Thyroid gland (tissue), 4 donors: ENCODE results near the gene GPRIN3. TPM values are rescaled to one million over a fixed set of nuclear protein-coding genes. Genes with fewer than 3 reads are reported as not detected.
"Not testable (repeated sequence)": the region's sequence is repeated elsewhere in the genome, so short reads cannot be mapped to it uniquely, and the experiment has no call there.

ENCODE experiments used
- DNase-seq, 2 donors: peaks; one replicate each; pipeline ENCODE4 v3.0.0-alpha.2; 2019
- H3K27ac ChIP-seq, 3 donors: fragments of 200-600 bp; sonication (generic); 1 replicate in 2 of 3; 2 replicates in 1 of 3; pipeline ENCODE4 v1.5.1; 2016 to 2019; ENCODE audit warnings: mild to moderate bottlenecking in 1 of 3, moderate library complexity in 1 of 3
- H3K27me3 ChIP-seq: fragments of 200-600 bp; sonication (generic); one replicate; pipeline ENCODE4 v1.5.1; 2019
- H3K36me3 ChIP-seq, 2 donors: fragments of 200-600 bp; sonication (generic); one replicate each; pipeline ENCODE4 v1.5.1; 2016 to 2019
- H3K4me1 ChIP-seq, 2 donors: fragments of 200-600 bp; sonication (generic); one replicate each; pipeline ENCODE4 v1.5.1; 2017 to 2019
- H3K4me3 ChIP-seq, 3 donors: fragments of 200-600 bp; sonication (generic); replicated peaks in 1 of 3; 1 replicate in 2 of 3; 2 replicates in 1 of 3; pipeline ENCODE4 v1.5.1; 2016; ENCODE audit warnings: mild to moderate bottlenecking in 1 of 3
- H3K9me3 ChIP-seq: fragments of 200-600 bp; sonication (generic); one replicate; pipeline ENCODE4 v1.5.1; 2017
- POLR2A ChIP-seq, 2 donors: fragments of 450-650 bp; IDR thresholded peaks; one replicate each; pipeline ENCODE4 v1.6.1; 2017; ENCODE audit warnings: antibody characterized with exemption in 2 of 2, mild to moderate bottlenecking in 2 of 2, moderate library complexity in 1 of 2
- WGBS, 2 donors: methylation state at CpG; one replicate each; pipeline ENCODE4 v1.1.5; 2017; 5-methylcytosine and 5-hydroxymethylcytosine counted together
- intact Hi-C: fragments of 100-400 bp; cut with DNase I; formaldehyde crosslinking; loops from one replicate; pipeline ENCODE4 v1.15.1; 2023
- total RNA-seq, 4 donors: library from RNA; depleted of rRNA; stranded (reverse); fragments of >200 nt; gene quantifications; one replicate each; pipeline ENCODE4 v1.2.3, GENCODE V29; 2016
- TF ChIP-seq, protein P1 (sequence below), 6 experiments: fragments of 200-600 bp in 3 of 6; fragments of 450-650 bp in 3 of 6; sonication (generic) in 3 of 6; IDR thresholded peaks; one replicate each; pipeline ENCODE4 v1.5.1; 2016 to 2019; ENCODE audit warnings: antibody characterized with exemption in 6 of 6, mild to moderate bottlenecking in 2 of 6, inconsistent platforms in 1 of 6, moderate library complexity in 1 of 6

GPRIN3 gene
- total RNA-seq, 4 donors from 2014 or later, result 1.2 to 7.5 (median 4.0) TPM

DNA sequence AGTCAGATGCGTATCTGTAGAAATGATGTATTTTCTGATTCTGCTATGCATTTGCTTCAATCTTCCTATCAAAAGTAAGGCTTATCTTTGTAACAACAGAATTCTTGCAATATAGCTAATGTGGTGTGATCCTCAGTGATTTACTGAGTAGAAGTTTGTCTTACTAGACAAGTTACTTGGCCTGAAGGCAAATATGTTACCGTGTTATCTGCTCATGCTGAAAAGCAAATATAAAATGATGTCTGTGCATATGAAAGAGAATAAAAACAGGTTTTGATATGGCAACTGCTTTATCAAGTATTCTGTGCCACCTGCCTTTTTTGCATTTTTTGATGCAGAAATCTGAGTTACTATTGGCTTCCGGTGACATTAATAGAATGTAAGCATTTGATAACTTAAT lies 103.7 kb downstream of the GPRIN3 start:
- Histone ChIP-seq H3K9me3 (no peaks in the 10 kb centered on the region), H3K27ac (no peak overlapping the region), H3K4me1 (no peaks in the 10 kb centered on the region), H3K4me3 (no peak overlapping the region), H3K27me3 (no peaks in the 10 kb centered on the region), H3K36me3 (no peaks in the 10 kb centered on the region)
- TF ChIP-seq POLR2A (IDR thresholded peaks at IDR 0.05), result no peak
- TF ChIP-seq, protein P1, sequence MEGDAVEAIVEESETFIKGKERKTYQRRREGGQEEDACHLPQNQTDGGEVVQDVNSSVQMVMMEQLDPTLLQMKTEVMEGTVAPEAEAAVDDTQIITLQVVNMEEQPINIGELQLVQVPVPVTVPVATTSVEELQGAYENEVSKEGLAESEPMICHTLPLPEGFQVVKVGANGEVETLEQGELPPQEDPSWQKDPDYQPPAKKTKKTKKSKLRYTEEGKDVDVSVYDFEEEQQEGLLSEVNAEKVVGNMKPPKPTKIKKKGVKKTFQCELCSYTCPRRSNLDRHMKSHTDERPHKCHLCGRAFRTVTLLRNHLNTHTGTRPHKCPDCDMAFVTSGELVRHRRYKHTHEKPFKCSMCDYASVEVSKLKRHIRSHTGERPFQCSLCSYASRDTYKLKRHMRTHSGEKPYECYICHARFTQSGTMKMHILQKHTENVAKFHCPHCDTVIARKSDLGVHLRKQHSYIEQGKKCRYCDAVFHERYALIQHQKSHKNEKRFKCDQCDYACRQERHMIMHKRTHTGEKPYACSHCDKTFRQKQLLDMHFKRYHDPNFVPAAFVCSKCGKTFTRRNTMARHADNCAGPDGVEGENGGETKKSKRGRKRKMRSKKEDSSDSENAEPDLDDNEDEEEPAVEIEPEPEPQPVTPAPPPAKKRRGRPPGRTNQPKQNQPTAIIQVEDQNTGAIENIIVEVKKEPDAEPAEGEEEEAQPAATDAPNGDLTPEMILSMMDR (IDR thresholded peaks at IDR 0.05), result no peak
- intact Hi-C loops, result no loop called here
- 91 to 92% methylated on average over 3 of the region's 3 CpGs for WGBS, 2 donors
- no peak for DNase-seq

DNA sequence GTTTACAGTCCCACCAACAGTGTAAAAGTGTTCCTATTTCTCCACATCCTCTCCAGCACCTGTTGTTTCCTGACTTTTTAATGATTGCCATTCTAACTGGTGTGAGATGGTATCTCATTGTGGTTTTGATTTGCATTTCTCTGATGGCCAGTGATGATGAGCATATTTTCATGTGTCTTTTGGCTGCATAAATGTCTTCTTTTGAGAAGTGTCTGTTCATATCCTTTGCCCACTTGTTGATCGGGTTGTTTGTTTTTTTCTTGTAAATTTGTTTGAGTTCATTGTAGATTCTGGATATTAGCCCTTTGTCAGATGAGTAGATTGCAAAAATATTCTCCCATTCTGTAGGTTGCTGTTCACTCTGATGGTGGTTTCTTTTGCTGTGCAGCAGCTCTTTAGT lies 108.2 kb downstream of the GPRIN3 start:
- H3K27ac ChIP-seq, H3K4me3 ChIP-seq, H3K36me3 ChIP-seq, DNase-seq, intact Hi-C loops, H3K9me3 ChIP-seq, H3K4me1 ChIP-seq, H3K27me3 ChIP-seq: not testable (repeated sequence)
- WGBS, 2 donors, result 87 to 100% methylated on average over 1 of the region's 1 CpG

DNA sequence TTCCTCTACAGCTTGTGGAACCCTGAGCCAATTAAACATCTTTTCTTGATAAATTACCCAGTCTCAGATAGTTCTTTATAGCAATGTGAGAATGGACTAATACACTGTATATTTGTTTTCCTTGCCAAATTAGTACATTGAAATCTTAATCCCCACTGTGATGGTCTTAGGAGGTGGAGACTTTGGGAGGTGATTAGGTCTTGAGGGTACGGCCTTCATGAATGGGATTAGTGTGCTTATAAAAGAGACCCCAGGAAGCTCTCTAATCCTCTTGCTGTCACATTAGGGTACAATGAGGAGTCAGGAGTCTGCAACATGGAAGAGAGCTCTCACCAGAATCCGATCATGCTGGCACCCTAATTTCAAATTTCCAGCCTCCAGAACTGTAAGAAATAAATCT lies 109.7 kb downstream of the GPRIN3 start:
- Histone ChIP-seq H3K27me3 (no peaks in the 10 kb centered on the region), H3K4me1 (no peaks in the 10 kb centered on the region), H3K9me3 (no peaks in the 10 kb centered on the region), H3K27ac (no peak overlapping the region), H3K36me3 (no peaks in the 10 kb centered on the region), H3K4me3 (no peak overlapping the region)
- intact Hi-C loops, result no loop called here
- DNase-seq, result no peak
- TF ChIP-seq, protein P1 (IDR thresholded peaks at IDR 0.05), result no peak
- TF ChIP-seq POLR2A (IDR thresholded peaks at IDR 0.05), result no peak
- WGBS, 2 donors, result 94 to 95% methylated on average over 2 of the region's 2 CpGs

DNA sequence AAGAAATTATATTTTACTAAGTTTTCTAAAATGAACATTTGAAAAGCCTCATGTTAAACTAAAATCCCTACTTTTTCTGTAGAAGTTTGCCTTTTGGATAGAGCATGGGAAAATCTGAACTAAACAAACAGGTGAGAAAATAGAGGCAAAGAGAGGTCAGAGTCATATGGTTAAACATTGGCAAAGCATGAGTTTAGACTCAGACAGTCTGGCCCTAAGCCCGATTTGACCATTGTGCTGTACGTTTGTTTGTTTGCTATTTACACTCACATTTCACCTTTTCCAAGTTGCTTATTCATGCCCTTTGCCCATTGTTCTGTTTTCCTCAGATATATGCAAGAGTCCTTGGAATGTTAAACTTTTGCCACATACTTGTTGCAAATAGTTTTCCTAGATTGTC lies 110.9 kb downstream of the GPRIN3 start:
- H3K4me1 ChIP-seq, result no peaks in the 10 kb centered on the region
- no peak overlapping the region for H3K27ac ChIP-seq
- 17 to 35% methylated on average over 2 of the region's 2 CpGs for WGBS, 2 donors
- intact Hi-C loops, result no loop called here
- no peaks in the 10 kb centered on the region for H3K36me3 ChIP-seq
- no peaks in the 10 kb centered on the region for H3K27me3 ChIP-seq
- no peaks in the 10 kb centered on the region for H3K9me3 ChIP-seq
- H3K4me3 ChIP-seq, result no peak overlapping the region
- TF ChIP-seq, protein P1 (IDR thresholded peaks at IDR 0.05), result no peak
- no peak for TF ChIP-seq POLR2A (IDR thresholded peaks at IDR 0.05)
- DNase-seq, result no peak

DNA sequence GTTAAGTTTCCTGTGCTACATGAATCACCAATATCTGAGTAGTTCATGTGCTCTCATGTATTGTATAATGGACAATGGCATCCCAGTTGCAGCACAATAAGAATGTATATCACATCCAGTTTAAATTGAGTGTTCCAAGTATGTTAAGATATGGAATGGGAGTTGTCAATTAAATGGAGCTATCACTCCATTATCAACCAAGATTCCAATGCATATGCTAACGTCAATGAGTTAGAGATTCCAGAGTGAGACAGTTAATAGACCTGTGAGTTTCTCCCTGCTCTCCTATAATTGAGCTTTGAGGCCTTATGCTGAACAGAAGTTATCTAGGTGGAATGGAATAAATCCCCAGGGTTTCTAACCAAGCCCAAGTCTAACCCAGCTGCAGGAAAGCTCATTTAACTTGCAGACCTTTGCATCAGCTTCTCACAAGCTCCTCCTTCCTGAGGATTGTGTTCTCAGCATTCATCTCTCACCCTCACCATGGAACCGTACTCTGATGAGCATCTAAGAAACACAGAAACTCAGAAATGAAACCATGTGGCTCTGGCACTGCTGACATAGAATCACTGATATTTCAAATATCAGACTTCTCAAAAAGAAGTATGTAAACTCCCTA lies 111.4 kb downstream of the GPRIN3 start:
- no peaks in the 10 kb centered on the region for H3K36me3 ChIP-seq
- no peaks in the 10 kb centered on the region for H3K4me1 ChIP-seq
- H3K27ac ChIP-seq, result no peak overlapping the region
- intact Hi-C loops, result no loop called here
- no peak for DNase-seq
- no peaks in the 10 kb centered on the region for H3K27me3 ChIP-seq
- TF ChIP-seq, protein P1 (IDR thresholded peaks at IDR 0.05), result no peak
- TF ChIP-seq POLR2A (IDR thresholded peaks at IDR 0.05), result no peak
- WGBS, 2 donors, result 65 to 68% methylated on average over 2 of the region's 2 CpGs
- no peaks in the 10 kb centered on the region for H3K9me3 ChIP-seq
- no peak overlapping the region for H3K4me3 ChIP-seq

DNA sequence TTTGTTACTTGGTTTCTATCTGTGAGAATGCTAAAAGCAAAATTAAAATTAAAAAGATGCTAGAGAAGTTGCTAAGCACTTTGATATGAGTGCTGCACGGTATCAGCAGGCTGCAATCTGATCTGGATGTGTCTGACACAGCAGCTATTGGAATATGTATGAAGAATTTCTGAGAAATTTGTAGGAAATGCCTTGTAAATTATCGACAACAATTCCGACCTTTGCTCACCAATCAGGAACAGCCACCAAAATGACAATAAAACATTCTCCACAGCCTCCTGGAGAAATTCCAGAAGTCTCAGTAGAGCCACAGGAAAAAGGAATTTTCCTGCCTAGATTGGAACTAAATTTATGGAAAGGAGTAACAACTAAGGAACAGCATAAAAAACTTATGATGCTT lies 113.8 kb downstream of the GPRIN3 start:
- Histone ChIP-seq H3K27ac (no peak overlapping the region), H3K27me3 (no peaks in the 10 kb centered on the region), H3K9me3 (no peaks in the 10 kb centered on the region), H3K36me3 (no peaks in the 10 kb centered on the region), H3K4me1 (no peaks in the 10 kb centered on the region), H3K4me3 (no peak overlapping the region)
- intact Hi-C loops, result no loop called here
- no peak for DNase-seq
- TF ChIP-seq, protein P1 (IDR thresholded peaks at IDR 0.05), result no peak
- 53 to 58% methylated on average over 3 of the region's 3 CpGs for WGBS, 2 donors
